A673 (cell line): ENCODE data around the gene ARHGAP32. TPM values are rescaled to one million over a fixed set of nuclear protein-coding genes. Genes with fewer than 3 reads are reported as not detected.

Experiments used
- BruUV-seq: library from RNA; stranded (reverse); fragments of 400-500 nt; replicated peaks from 2 replicates; lab custom pipeline; 2021; lab: Mats Ljungman, UMichigan
- CTCF ChIA-PET: fragments of 300-600 bp; sonication (Branson Sonifier 250); formaldehyde crosslinking; loops from one replicate; lab custom pipeline; 2022; ENCODE audit warnings: antibody characterized with exemption; lab: Charles Lee
- POLR2A ChIA-PET: fragments of 300-600 bp; sonication (Branson Sonifier 250); formaldehyde crosslinking; loops from one replicate; lab custom pipeline; 2022; ENCODE audit warnings: antibody characterized with exemption; ENCODE audit not compliant: low non-redundant PET; lab: Charles Lee
- DNase-seq: peaks from one replicate; pipeline ENCODE4 v3.0.0-alpha.2; 2015; ENCODE audit warnings: low spot score
- H3K27ac ChIP-seq: fragments of 200-600 bp; sonication (generic); 2 replicates; pipeline ENCODE4 v1.5.1; 2016; ENCODE audit warnings: mixed run types, low read depth, mild to moderate bottlenecking, mixed read lengths, antibody characterized with exemption, low read length; ENCODE audit not compliant: poor library complexity, severe bottlenecking
- H3K27me3 ChIP-seq: fragments of 200-600 bp; sonication (generic); replicated peaks from 2 replicates; pipeline ENCODE4 v1.6.1; 2017; ENCODE audit warnings: mixed run types, low read depth, mild to moderate bottlenecking, mixed read lengths, antibody characterized with exemption, low read length; ENCODE audit not compliant: insufficient read depth, poor library complexity
- H3K36me3 ChIP-seq: fragments of 200-600 bp; sonication (generic); 2 replicates; pipeline ENCODE4 v1.6.1; 2016; ENCODE audit warnings: mixed run types, mild to moderate bottlenecking, mixed read lengths, antibody characterized with exemption, low read length; ENCODE audit not compliant: insufficient read depth, poor library complexity, severe bottlenecking
- H3K4me1 ChIP-seq: fragments of 200-600 bp; sonication (generic); 2 replicates; pipeline ENCODE4 v1.6.1; 2017; ENCODE audit warnings: mixed run types, mild to moderate bottlenecking, mixed read lengths, antibody characterized with exemption, low read length; ENCODE audit not compliant: insufficient read depth, poor library complexity, severe bottlenecking
- H3K4me3 ChIP-seq: fragments of 200-600 bp; sonication (generic); 2 replicates; pipeline ENCODE4 v1.5.1; 2016; ENCODE audit warnings: low read depth, mixed run types, mild to moderate bottlenecking, mixed read lengths, low read length; ENCODE audit not compliant: poor library complexity, severe bottlenecking
- H3K9me3 ChIP-seq: fragments of 200-600 bp; sonication (generic); 2 replicates; pipeline ENCODE4 v1.6.1; 2016; ENCODE audit warnings: mixed run types, low read depth, mild to moderate bottlenecking, mixed read lengths, antibody characterized with exemption, low read length; ENCODE audit not compliant: poor library complexity, severe bottlenecking
- EZH2 ChIP-seq: fragments of 200-600 bp; sonication (generic); IDR thresholded peaks from 2 replicates; pipeline ENCODE4 v1.6.1; 2017; ENCODE audit warnings: borderline replicate concordance, low read depth, mild to moderate bottlenecking, mixed read lengths, antibody characterized with exemption, low read length; ENCODE audit not compliant: poor library complexity, severe bottlenecking
- intact Hi-C: fragments of 100-400 bp; cut with micrococcal nuclease; formaldehyde crosslinking; loops from one replicate; pipeline ENCODE4 v1.10.0; 2022; ENCODE audit not compliant: unreplicated experiment
- total RNA-seq: library from RNA; stranded (reverse); gene quantifications from 2 replicates; pipeline ENCODE4 v1.2.3, GENCODE V29; 2021
- TF ChIP-seq, protein P1 (sequence below): fragments of 300-800, 200-600 bp; sonication (generic); conservative IDR thresholded peaks from 2 replicates; pipeline ENCODE4 v1.5.1; 2017; ENCODE audit warnings: low read depth, mild to moderate bottlenecking, antibody characterized with exemption, low read length, moderate library complexity, mixed read lengths

Gene ARHGAP32
- total RNA-seq, 1 experiment from 2014 or later, result 42.8 TPM

DNA sequence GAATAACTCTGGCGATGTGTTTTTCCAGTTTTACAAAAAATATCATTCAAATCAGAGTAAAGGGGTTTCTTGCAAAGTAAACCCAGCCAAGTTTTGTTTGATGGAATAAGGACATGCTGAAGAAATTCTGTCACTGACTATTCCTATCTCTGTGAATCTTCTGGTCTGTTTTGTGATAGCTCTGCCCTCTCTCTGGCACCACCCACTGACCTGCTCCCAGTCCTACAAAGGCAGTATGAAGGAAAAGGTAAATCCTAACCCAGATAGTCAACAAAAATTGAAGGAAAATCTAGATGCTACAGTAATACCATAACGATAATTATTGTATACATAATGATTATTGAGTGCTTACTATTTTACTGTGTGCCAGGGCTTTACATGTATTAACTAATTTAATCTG is 173.1 kb downstream of the ARHGAP32 start:
- H3K36me3 ChIP-seq, result no peaks in the 10 kb centered on the region
- H3K4me1 ChIP-seq, result peaks cover 11% of the 10 kb centered on the region
- POLR2A ChIA-PET, result no interaction called here
- H3K4me3 ChIP-seq, result no peak overlapping the region
- intact Hi-C loops, result no loop called here
- DNase-seq, result no peak
- TF ChIP-seq EZH2, result no peak
- TF ChIP-seq, protein P1, sequence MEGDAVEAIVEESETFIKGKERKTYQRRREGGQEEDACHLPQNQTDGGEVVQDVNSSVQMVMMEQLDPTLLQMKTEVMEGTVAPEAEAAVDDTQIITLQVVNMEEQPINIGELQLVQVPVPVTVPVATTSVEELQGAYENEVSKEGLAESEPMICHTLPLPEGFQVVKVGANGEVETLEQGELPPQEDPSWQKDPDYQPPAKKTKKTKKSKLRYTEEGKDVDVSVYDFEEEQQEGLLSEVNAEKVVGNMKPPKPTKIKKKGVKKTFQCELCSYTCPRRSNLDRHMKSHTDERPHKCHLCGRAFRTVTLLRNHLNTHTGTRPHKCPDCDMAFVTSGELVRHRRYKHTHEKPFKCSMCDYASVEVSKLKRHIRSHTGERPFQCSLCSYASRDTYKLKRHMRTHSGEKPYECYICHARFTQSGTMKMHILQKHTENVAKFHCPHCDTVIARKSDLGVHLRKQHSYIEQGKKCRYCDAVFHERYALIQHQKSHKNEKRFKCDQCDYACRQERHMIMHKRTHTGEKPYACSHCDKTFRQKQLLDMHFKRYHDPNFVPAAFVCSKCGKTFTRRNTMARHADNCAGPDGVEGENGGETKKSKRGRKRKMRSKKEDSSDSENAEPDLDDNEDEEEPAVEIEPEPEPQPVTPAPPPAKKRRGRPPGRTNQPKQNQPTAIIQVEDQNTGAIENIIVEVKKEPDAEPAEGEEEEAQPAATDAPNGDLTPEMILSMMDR, result no peak
- no peak overlapping the region for H3K27ac ChIP-seq
- no peaks in the 10 kb centered on the region for H3K27me3 ChIP-seq
- no peaks in the 10 kb centered on the region for H3K9me3 ChIP-seq
- CTCF ChIA-PET, result no interaction called here
- no TSS peak for BruUV-seq

DNA sequence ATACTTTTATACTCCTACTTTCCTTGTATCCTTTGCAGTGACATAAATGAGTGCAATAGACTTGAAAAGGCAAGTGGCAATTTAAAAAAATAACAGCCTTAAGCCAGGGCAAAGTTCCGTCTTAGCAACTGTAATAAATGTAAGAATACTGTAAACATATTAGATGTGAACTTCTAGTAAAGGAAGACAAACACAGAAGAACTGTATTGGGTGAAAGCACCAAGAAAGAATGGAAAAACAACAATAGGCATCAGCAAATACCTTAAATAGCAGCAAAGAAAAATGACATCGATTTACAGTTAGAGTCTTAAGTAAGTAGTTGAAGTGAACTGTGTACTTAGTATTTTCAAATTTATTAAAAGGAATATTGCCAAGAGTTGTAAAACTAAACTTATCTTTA is 174.0 kb downstream of the ARHGAP32 start:
- intact Hi-C loops, result no loop called here
- Histone ChIP-seq H3K4me3 (no peak overlapping the region), H3K27ac (no peak overlapping the region), H3K9me3 (no peaks in the 10 kb centered on the region), H3K4me1 (peaks cover 11% of the 10 kb centered on the region), H3K36me3 (no peaks in the 10 kb centered on the region), H3K27me3 (no peaks in the 10 kb centered on the region)
- no peak for TF ChIP-seq EZH2
- TF ChIP-seq, protein P1, result no peak
- ChIA-PET CTCF (no interaction called here), POLR2A (no interaction called here)
- no TSS peak for BruUV-seq
- DNase-seq, result no peak

DNA sequence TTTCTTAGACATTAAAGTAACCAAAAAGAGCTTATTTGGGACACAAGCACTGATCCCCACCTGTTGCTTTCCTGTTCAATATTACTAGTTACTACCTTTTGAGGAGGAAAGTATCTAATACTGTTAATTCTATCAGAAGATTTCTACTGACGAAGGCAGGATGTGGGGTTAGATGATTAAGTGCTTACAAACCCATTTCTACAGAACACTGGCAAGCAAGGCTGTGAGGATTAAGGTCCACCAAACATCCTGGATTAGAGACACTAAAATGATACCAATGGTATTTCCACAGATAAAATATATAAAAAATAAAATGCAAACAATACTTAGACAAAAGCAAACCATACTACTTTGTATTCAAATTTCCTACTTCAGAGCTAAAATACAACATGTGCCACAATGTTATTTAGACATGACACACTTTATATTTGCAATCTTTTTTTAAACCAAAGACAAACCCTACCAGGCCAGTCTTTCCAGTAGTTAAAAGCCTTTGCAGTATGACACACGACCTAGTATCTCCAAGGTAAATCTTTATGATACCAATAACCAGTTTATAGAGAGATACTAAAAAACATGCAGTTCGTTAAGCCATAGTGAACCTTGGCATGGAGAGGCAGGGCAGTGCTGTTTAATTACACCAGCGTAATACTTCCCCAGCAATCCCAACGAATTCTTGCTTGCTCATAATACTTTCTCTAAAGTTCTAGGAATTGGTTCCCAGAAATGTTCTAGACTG is 178.2 kb downstream of the ARHGAP32 start:
- H3K27ac ChIP-seq, result no peak overlapping the region
- intact Hi-C loops, result no loop called here
- TF ChIP-seq EZH2, result no peak
- TF ChIP-seq, protein P1, result no peak
- no peaks in the 10 kb centered on the region for H3K36me3 ChIP-seq
- H3K4me1 ChIP-seq, result no peaks in the 10 kb centered on the region
- ChIA-PET POLR2A (no interaction called here), CTCF (no interaction called here)
- no peaks in the 10 kb centered on the region for H3K27me3 ChIP-seq
- no peaks in the 10 kb centered on the region for H3K9me3 ChIP-seq
- H3K4me3 ChIP-seq, result no peak overlapping the region
- DNase-seq, result no peak
- no TSS peak for BruUV-seq
